Measurements from ENCODE around the gene CLEC1A.

The CLEC1A gene

DNA sequence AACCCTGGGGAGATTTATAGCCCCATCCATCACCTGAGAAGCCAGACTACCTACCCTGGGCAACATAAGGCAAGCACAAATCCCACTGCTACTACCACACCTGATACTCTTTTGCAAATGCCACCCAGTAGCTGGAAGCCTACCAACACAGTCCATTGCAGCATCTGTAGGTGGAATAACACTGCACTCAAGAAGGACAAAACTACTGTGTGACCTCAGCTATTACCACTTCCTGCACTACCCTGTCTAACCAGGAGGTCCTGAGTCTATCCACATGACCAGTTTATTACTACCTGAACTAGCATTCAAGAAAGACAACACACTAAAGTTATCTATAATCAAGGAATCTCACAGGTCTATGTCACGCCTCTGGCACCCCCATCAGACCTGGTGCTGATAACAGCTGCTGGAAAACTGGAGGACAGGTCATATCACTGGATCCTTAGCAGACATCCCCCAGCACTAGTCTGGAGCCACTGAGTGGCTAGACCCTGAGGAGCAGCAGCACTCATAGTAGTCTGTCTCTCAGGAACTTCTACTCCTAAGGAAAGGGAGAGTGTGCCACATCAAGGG is 2.9 kb upstream of the CLEC1A start:
- no peak overlapping the region for H3K27ac ChIP-seq
- TF ChIP-seq CTCF (conservative IDR thresholded peaks at IDR 0.05), result no peak

GRCh38 chr12:10101042-10101579 is 2.3 kb upstream of the CLEC1A start:
- no peak for TF ChIP-seq CTCF (conservative IDR thresholded peaks at IDR 0.05)

GRCh38 chr12:10097521-10097920 is 1.3 kb downstream of the CLEC1A start:
- TF ChIP-seq CTCF (conservative IDR thresholded peaks at IDR 0.05), result no peak
- H3K27ac ChIP-seq, result no peak overlapping the region

More at GRCh38 chr12:10101042-10101579, 2.3 kb upstream of the CLEC1A start:
- no peak overlapping the region for H3K27ac ChIP-seq

DNA sequence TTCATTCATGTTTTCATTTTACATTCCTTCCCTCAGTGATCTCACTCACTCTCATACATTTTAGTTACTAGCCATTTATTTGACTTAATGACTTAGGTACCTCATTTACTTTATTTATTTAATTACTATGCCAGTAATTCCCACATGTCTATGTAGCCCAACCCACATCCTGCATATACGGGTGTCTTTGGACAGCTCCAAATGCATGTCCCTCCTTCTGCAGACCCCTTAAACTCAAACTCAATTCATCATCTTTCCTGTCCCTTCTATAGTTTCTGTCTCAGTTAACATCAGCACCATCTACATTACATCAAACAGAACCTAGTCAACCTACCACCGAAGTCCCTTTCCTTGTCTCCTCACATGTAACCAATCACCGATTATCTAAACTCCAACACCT is 2.8 kb downstream of the CLEC1A start:
- TF ChIP-seq CTCF (conservative IDR thresholded peaks at IDR 0.05), result no peak
- no peak overlapping the region for H3K27ac ChIP-seq

DNA sequence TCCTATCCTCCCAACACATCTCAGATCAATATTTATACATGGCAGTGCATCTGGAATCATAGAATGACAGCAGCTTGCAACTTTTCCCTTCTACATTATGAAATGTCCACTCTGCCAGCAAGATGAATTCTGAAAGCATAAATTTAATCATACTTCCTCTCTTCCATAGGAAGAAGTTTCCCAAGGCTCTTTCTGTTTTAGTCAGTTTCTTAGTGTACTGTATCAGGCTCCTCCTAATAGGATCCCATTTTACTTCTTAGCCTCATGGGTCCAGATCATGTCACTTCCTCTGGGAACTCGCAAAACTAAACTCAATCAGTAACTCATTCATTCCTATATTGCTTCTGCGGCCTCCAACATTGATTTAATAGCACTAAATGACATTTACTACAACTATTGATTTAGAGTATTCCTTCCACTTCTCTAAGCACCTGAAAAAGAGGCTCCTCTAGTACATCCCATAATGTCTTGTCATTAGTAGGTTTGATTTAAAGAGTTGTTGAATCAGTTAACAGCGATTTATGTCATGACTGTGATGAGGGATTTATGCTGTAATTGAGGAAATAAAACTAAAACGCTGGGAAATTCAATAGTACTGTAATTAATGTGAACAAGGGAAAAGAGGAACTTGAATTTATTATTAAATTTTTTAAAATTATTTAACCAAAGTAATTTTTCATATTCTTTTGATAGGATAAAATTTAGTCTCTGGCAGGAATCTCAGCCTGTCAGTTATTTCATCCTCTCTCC is 4.0 kb downstream of the CLEC1A start:
- H3K27ac ChIP-seq, result no peak overlapping the region
- TF ChIP-seq CTCF (conservative IDR thresholded peaks at IDR 0.05), result no peak

GRCh38 chr12:10088955-10089900 is 9.6 kb downstream of the CLEC1A start:
- no peak for TF ChIP-seq CTCF (conservative IDR thresholded peaks at IDR 0.05)

DNA sequence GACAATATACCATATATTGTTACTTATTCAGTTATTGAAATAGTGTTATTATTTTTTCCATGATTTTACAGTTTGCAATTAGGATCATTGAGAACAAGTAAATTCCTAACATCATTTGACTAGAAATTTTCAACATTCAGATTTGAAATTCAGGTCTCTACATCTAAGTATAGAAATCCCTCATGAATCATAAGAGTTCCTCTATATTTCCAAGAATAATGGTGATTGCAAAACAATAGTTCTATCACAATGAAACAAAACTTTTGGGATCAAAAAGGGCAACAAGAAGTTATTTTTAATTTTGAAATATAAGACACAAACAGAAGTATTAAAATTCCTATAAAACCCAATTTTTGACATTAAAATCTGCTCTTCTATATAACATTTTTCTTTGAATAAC is 10.8 kb downstream of the CLEC1A start:
- no peak overlapping the region for H3K27ac ChIP-seq
- TF ChIP-seq CTCF (conservative IDR thresholded peaks at IDR 0.05), result no peak

More at GRCh38 chr12:10088955-10089900, 9.6 kb downstream of the CLEC1A start:
- H3K27ac ChIP-seq, result no peak overlapping the region

Measured in VCaP (cell line).